Activated CD4-positive, alpha-beta memory T cell treated with anti-CD3 and anti-CD28 coated beads for 36 hours (primary cell): ENCODE measurements around the gene LIMCH1. TPM values are rescaled to one million over a fixed set of nuclear protein-coding genes. Genes with fewer than 3 reads are reported as not detected.
"Not testable (repeated sequence)": the region's sequence is repeated elsewhere in the genome, so short reads cannot be mapped to it uniquely, and the experiment has no call there.

ENCODE experiments used
- CTCF ChIA-PET: fragments of 350-600 bp; sonication (Branson Sonifier 250); formaldehyde crosslinking; loops from one replicate; lab custom pipeline; 2021; ENCODE audit warnings: antibody characterized with exemption, inconsistent platforms; lab: Charles Lee
- POLR2A ChIA-PET: fragments of 350-600 bp; sonication (Branson Sonifier 250); formaldehyde crosslinking; loops from one replicate; lab custom pipeline; 2021; ENCODE audit warnings: antibody characterized with exemption; lab: Charles Lee
- DNase-seq: peaks from one replicate; pipeline ENCODE4 v3.0.0-alpha.2; 2020
- H3K27ac Mint-ChIP-seq: one replicate; pipeline ENCODE4 v1.8.0; 2021; ENCODE audit warnings: mixed read lengths
- H3K27me3 Mint-ChIP-seq: one replicate; pipeline ENCODE4 v1.8.0; 2021; ENCODE audit warnings: mixed read lengths
- H3K36me3 Mint-ChIP-seq: one replicate; pipeline ENCODE4 v1.8.0; 2021; ENCODE audit warnings: mixed read lengths
- H3K4me1 Mint-ChIP-seq: one replicate; pipeline ENCODE4 v1.8.0; 2021; ENCODE audit warnings: low read depth, mixed read lengths
- H3K4me3 Mint-ChIP-seq: one replicate; pipeline ENCODE4 v1.8.0; 2021; ENCODE audit warnings: mild to moderate bottlenecking, mixed read lengths
- H3K9me3 Mint-ChIP-seq: one replicate; pipeline ENCODE4 v1.8.0; 2021; ENCODE audit warnings: mixed read lengths
- intact Hi-C: fragments of 100-400 bp; cut with micrococcal nuclease; formaldehyde crosslinking; loops from one replicate; pipeline ENCODE4 v1.15.1; 2023
- total RNA-seq, 2 experiments: library from RNA; stranded (reverse); gene quantifications; one replicate each; pipeline ENCODE4 v1.2.3, GENCODE V29; 2021

LIMCH1 gene
- total RNA-seq, 2 experiments from 2014 or later = not detected

GRCh38 chr4:41622787-41623186 is 84.8 kb downstream of the LIMCH1 start:
- no peaks in the 10 kb centered on the region for H3K36me3 Mint-ChIP-seq
- intact Hi-C loops = no loop called here
- H3K4me1 Mint-ChIP-seq = no peaks in the 10 kb centered on the region
- H3K27ac Mint-ChIP-seq = no peak overlapping the region
- no peak overlapping the region for H3K4me3 Mint-ChIP-seq
- no peak for DNase-seq
- ChIA-PET POLR2A (no interaction called here), CTCF (no interaction called here)
- H3K27me3 Mint-ChIP-seq = peaks cover 3% of the 10 kb centered on the region
- no peaks in the 10 kb centered on the region for H3K9me3 Mint-ChIP-seq

GRCh38 chr4:41624765-41625164 is 86.8 kb downstream of the LIMCH1 start:
- peaks cover 1% of the 10 kb centered on the region for H3K27me3 Mint-ChIP-seq
- no peak for DNase-seq
- H3K4me3 Mint-ChIP-seq = no peak overlapping the region
- H3K9me3 Mint-ChIP-seq = no peaks in the 10 kb centered on the region
- POLR2A ChIA-PET = no interaction called here
- intact Hi-C loops = no loop called here
- H3K4me1 Mint-ChIP-seq = no peaks in the 10 kb centered on the region
- no peaks in the 10 kb centered on the region for H3K36me3 Mint-ChIP-seq
- H3K27ac Mint-ChIP-seq = no peak overlapping the region
- CTCF ChIA-PET = no interaction called here

- POLR2A ChIA-PET = no interaction called here
- H3K9me3 Mint-ChIP-seq = no peaks in the 10 kb centered on the region
- CTCF ChIA-PET = no interaction called here
Measured at GRCh38 chr4:41625531-41625930, 87.6 kb downstream of the LIMCH1 start.

GRCh38 chr4:41628936-41629335 is 91.0 kb downstream of the LIMCH1 start:
- intact Hi-C loops = no loop called here
- CTCF ChIA-PET = no interaction called here
- DNase-seq = no peak
- H3K9me3 Mint-ChIP-seq = no peaks in the 10 kb centered on the region
- no peaks in the 10 kb centered on the region for H3K36me3 Mint-ChIP-seq
- no peak overlapping the region for H3K4me3 Mint-ChIP-seq
- no peaks in the 10 kb centered on the region for H3K27me3 Mint-ChIP-seq
- POLR2A ChIA-PET = no interaction called here
- H3K4me1 Mint-ChIP-seq = no peaks in the 10 kb centered on the region
- no peak overlapping the region for H3K27ac Mint-ChIP-seq

More at GRCh38 chr4:41625531-41625930, 87.6 kb downstream of the LIMCH1 start:
- Mint-ChIP-seq H3K27ac (no peak overlapping the region), H3K27me3 (no peaks in the 10 kb centered on the region), H3K4me3 (no peak overlapping the region), H3K4me1 (no peaks in the 10 kb centered on the region), H3K36me3 (no peaks in the 10 kb centered on the region)
- intact Hi-C loops = no loop called here
- DNase-seq = no peak

GRCh38 chr4:41631523-41631922 is 93.6 kb downstream of the LIMCH1 start:
- Mint-ChIP-seq H3K27ac (no peak overlapping the region), H3K4me1 (no peaks in the 10 kb centered on the region), H3K4me3 (no peak overlapping the region), H3K36me3 (no peaks in the 10 kb centered on the region), H3K27me3 (no peaks in the 10 kb centered on the region), H3K9me3 (no peaks in the 10 kb centered on the region)
- CTCF ChIA-PET = no interaction called here
- POLR2A ChIA-PET = interaction anchor here (0.6 kb wide), 1 partner anchor 263 kb away, joined by 5 read pairs; no protein-coding TSS in a partner anchor
- intact Hi-C loops = no loop called here
- DNase-seq = no peak

- no peaks in the 10 kb centered on the region for H3K9me3 Mint-ChIP-seq
- intact Hi-C loops = no loop called here
- no peaks in the 10 kb centered on the region for H3K27me3 Mint-ChIP-seq
- ChIA-PET POLR2A (no interaction called here), CTCF (no interaction called here)
- no peak overlapping the region for H3K27ac Mint-ChIP-seq
- no peaks in the 10 kb centered on the region for H3K4me1 Mint-ChIP-seq
- H3K36me3 Mint-ChIP-seq = no peaks in the 10 kb centered on the region
- no peak overlapping the region for H3K4me3 Mint-ChIP-seq
- no peak for DNase-seq
Measured at GRCh38 chr4:41632481-41633073, 94.6 kb downstream of the LIMCH1 start.

- Mint-ChIP-seq H3K4me3 (no peak overlapping the region), H3K27ac (no peak overlapping the region), H3K27me3 (no peaks in the 10 kb centered on the region), H3K36me3 (no peaks in the 10 kb centered on the region), H3K9me3 (no peaks in the 10 kb centered on the region), H3K4me1 (no peaks in the 10 kb centered on the region)
- ChIA-PET CTCF (no interaction called here), POLR2A (no interaction called here)
- DNase-seq = no peak
- intact Hi-C loops = no loop called here
Measured at GRCh38 chr4:41633321-41633720, 95.4 kb downstream of the LIMCH1 start.

- DNase-seq = no peak
- intact Hi-C loops = no loop called here
- H3K9me3 Mint-ChIP-seq = no peaks in the 10 kb centered on the region
- H3K36me3 Mint-ChIP-seq = no peaks in the 10 kb centered on the region
- no peaks in the 10 kb centered on the region for H3K4me1 Mint-ChIP-seq
- H3K4me3 Mint-ChIP-seq = no peak overlapping the region
- no peaks in the 10 kb centered on the region for H3K27me3 Mint-ChIP-seq
- POLR2A ChIA-PET = no interaction called here
- CTCF ChIA-PET = no interaction called here
- H3K27ac Mint-ChIP-seq = no peak overlapping the region
Measured at GRCh38 chr4:41635441-41635840, 97.5 kb downstream of the LIMCH1 start.

GRCh38 chr4:41638203-41638602 is 100.2 kb downstream of the LIMCH1 start:
- H3K9me3 Mint-ChIP-seq = no peaks in the 10 kb centered on the region
- no peak for DNase-seq
- peaks cover 5% of the 10 kb centered on the region for H3K27me3 Mint-ChIP-seq
- ChIA-PET POLR2A (no interaction called here), CTCF (no interaction called here)
- intact Hi-C loops = no loop called here
- H3K4me1 Mint-ChIP-seq = no peaks in the 10 kb centered on the region
- no peaks in the 10 kb centered on the region for H3K36me3 Mint-ChIP-seq
- H3K4me3 Mint-ChIP-seq = no peak overlapping the region
- H3K27ac Mint-ChIP-seq = no peak overlapping the region

- Mint-ChIP-seq H3K9me3 (no peaks in the 10 kb centered on the region), H3K27ac (no peak overlapping the region), H3K27me3 (peaks cover 5% of the 10 kb centered on the region), H3K4me1 (no peaks in the 10 kb centered on the region), H3K4me3 (no peak overlapping the region), H3K36me3 (no peaks in the 10 kb centered on the region)
- no peak for DNase-seq
- ChIA-PET POLR2A (no interaction called here), CTCF (no interaction called here)
- intact Hi-C loops = no loop called here
Measured at GRCh38 chr4:41638866-41639265, 100.9 kb downstream of the LIMCH1 start.

- intact Hi-C loops = no loop called here
- H3K4me3 Mint-ChIP-seq = no peak overlapping the region
- DNase-seq = no peak
- H3K36me3 Mint-ChIP-seq = no peaks in the 10 kb centered on the region
- H3K27ac Mint-ChIP-seq = no peak overlapping the region
- peaks cover 5% of the 10 kb centered on the region for H3K27me3 Mint-ChIP-seq
- CTCF ChIA-PET = no interaction called here
- H3K4me1 Mint-ChIP-seq = no peaks in the 10 kb centered on the region
- POLR2A ChIA-PET = no interaction called here
- H3K9me3 Mint-ChIP-seq = no peaks in the 10 kb centered on the region
Measured at GRCh38 chr4:41639291-41639690, 101.3 kb downstream of the LIMCH1 start.

GRCh38 chr4:41640906-41641305 is 102.9 kb downstream of the LIMCH1 start:
- Mint-ChIP-seq H3K36me3 (no peaks in the 10 kb centered on the region), H3K4me3 (no peak overlapping the region), H3K27me3 (peaks cover 14% of the 10 kb centered on the region), H3K9me3 (no peaks in the 10 kb centered on the region), H3K27ac (no peak overlapping the region), H3K4me1 (no peaks in the 10 kb centered on the region)
- ChIA-PET POLR2A (no interaction called here), CTCF (no interaction called here)
- no peak for DNase-seq
- intact Hi-C loops = loop anchor here (5.0 kb wide), 1 partner anchor 359 kb away; no protein-coding TSS in a partner anchor

GRCh38 chr4:41642746-41643145 is 104.8 kb downstream of the LIMCH1 start:
- H3K9me3 Mint-ChIP-seq, POLR2A ChIA-PET, H3K4me1 Mint-ChIP-seq, H3K36me3 Mint-ChIP-seq, H3K4me3 Mint-ChIP-seq, DNase-seq, H3K27ac Mint-ChIP-seq: not testable (repeated sequence)
- intact Hi-C loops = loop anchor here (5.0 kb wide), 1 partner anchor 360 kb away; no protein-coding TSS in a partner anchor
- H3K27me3 Mint-ChIP-seq = peaks cover 15% of the 10 kb centered on the region
- CTCF ChIA-PET = interaction anchor here (1.8 kb wide), 1 partner anchor 362 kb away, joined by 9 read pairs; no protein-coding TSS in a partner anchor
